Peyer's patch (tissue), 4 donors: Measurements from ENCODE around the gene WBP1L. TPM values are rescaled to one million over a fixed set of nuclear protein-coding genes. Genes with fewer than 3 reads are reported as not detected.
"Not testable (repeated sequence)": the region's sequence is repeated elsewhere in the genome, so short reads cannot be mapped to it uniquely, and the experiment has no call there.

Experiments used
- DNase-seq, 3 donors: peaks; one replicate each; pipeline ENCODE4 v3.0.0-alpha.2; 2017 to 2019
- H3K27ac ChIP-seq, 4 donors: fragments of 200-600 bp; sonication (generic); one replicate each; pipeline ENCODE4 v1.5.1; 2016 to 2019
- H3K27me3 ChIP-seq, 2 donors: fragments of 200-600 bp; sonication (generic); one replicate each; pipeline ENCODE4 v1.5.1; 2019
- H3K36me3 ChIP-seq, 3 donors: fragments of 200-600 bp; sonication (generic); one replicate each; pipeline ENCODE4 v1.5.1; 2016 to 2019
- H3K4me1 ChIP-seq, 4 donors: fragments of 200-600 bp; sonication (generic); one replicate each; pipeline ENCODE4 v1.5.1; 2016 to 2019
- H3K4me3 ChIP-seq, 4 donors: fragments of 200-600 bp; sonication (generic); 1 replicate in 3 of 4; 2 replicates in 1 of 4; pipeline ENCODE4 v1.5.1; 2016 to 2019; ENCODE audit warnings: mild to moderate bottlenecking in 1 of 4
- H3K9me3 ChIP-seq, 4 donors: fragments of 200-600 bp; sonication (generic); one replicate each; pipeline ENCODE4 v1.5.1; 2016 to 2019; ENCODE audit warnings: mild to moderate bottlenecking in 1 of 4
- POLR2A ChIP-seq, 2 donors: fragments of 450-650 bp; IDR thresholded peaks; one replicate each; pipeline ENCODE4 v1.5.1; 2017; ENCODE audit warnings: antibody characterized with exemption in 2 of 2, mild to moderate bottlenecking in 2 of 2, moderate library complexity in 2 of 2
- total RNA-seq, 4 donors: library from RNA; depleted of rRNA; stranded (reverse); fragments of >200 nt; gene quantifications; one replicate each; pipeline ENCODE4 v1.1.0, GENCODE V29; 2016
- TF ChIP-seq, protein P1 (sequence below), 6 experiments: fragments of 450-650 bp in 4 of 6; fragments of 200-600 bp in 2 of 6; sonication (generic) in 1 of 6; IDR thresholded peaks; one replicate each; pipeline ENCODE4 v1.5.1; 2017 to 2019; ENCODE audit warnings: antibody characterized with exemption in 6 of 6, mild to moderate bottlenecking in 3 of 6, moderate library complexity in 1 of 6

WBP1L gene
- total RNA-seq, 4 donors from 2014 or later: 38.0 to 78.3 (median 65.8) TPM

DNA sequence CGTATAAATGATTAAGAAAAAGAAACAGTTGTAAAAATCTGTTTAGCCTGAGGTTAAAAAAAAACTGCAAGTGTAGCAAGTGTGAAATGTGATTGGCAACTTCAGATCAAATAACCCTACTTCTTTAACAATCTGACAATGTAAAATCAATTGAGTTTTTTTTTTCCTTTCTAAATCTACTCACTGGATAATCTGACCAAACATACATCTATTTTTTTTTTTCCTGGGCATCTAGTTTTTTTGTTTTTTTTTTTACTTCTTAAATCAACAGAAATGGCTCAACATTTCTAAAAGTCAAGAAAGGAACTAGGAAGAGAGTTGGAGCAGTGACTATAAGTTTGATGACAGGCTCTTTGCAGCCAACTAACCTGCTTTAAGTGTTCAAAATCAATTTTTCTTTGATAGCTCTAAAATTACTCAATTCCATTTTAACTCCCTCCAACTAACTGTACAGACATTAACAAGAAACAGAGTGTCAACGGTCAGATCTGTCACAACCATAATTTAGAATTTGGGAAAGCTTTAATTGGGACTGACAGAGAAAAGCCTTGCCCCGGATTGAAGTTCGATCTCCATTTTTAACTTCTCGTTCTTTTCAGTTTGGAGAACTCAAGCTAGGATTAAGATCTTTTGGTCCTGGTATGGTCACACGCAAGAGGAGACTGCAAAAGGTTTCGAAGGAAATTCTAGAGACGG is 30.8 kb upstream of the WBP1L start:
- Histone ChIP-seq H3K27ac (peak overlapping the region; percentile 83 to 90 (median 86)), H3K4me1 (peaks cover 0 to 17% (median 0%) of the 10 kb centered on the region in 4 donors), H3K4me3 (peak overlapping the region; percentile 82 to 93 (median 89)), H3K36me3 (no peaks in the 10 kb centered on the region), H3K9me3 (no peaks in the 10 kb centered on the region), H3K27me3 (no peaks in the 10 kb centered on the region)
- TF ChIP-seq, protein P1, sequence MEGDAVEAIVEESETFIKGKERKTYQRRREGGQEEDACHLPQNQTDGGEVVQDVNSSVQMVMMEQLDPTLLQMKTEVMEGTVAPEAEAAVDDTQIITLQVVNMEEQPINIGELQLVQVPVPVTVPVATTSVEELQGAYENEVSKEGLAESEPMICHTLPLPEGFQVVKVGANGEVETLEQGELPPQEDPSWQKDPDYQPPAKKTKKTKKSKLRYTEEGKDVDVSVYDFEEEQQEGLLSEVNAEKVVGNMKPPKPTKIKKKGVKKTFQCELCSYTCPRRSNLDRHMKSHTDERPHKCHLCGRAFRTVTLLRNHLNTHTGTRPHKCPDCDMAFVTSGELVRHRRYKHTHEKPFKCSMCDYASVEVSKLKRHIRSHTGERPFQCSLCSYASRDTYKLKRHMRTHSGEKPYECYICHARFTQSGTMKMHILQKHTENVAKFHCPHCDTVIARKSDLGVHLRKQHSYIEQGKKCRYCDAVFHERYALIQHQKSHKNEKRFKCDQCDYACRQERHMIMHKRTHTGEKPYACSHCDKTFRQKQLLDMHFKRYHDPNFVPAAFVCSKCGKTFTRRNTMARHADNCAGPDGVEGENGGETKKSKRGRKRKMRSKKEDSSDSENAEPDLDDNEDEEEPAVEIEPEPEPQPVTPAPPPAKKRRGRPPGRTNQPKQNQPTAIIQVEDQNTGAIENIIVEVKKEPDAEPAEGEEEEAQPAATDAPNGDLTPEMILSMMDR (IDR thresholded peaks at IDR 0.05): no peak
- TF ChIP-seq POLR2A (IDR thresholded peaks at IDR 0.05): no peak
- DNase-seq: no peak

DNA sequence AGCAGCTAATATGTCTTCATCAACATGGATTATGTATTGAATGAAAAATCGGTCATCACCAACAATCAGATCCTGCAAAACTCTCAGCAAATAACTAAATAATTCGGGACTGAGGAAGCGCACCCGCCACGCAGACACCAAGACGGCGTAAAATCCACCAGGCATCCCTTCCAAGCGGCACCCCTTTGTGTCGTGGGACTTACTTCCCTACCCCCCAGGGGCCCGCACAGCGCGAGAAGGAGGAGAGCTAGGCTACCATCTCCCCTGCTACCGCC is 30.3 kb upstream of the WBP1L start:
- TF ChIP-seq, protein P1 (IDR thresholded peaks at IDR 0.05): peak in 1 of 6 experiments; percentile 41
- TF ChIP-seq POLR2A (IDR thresholded peaks at IDR 0.05): no peak
- Histone ChIP-seq H3K36me3 (no peaks in the 10 kb centered on the region), H3K4me3 (peak overlapping the region; percentile 82 to 93 (median 89)), H3K4me1 (peaks cover 0 to 17% (median 0%) of the 10 kb centered on the region in 4 donors), H3K9me3 (no peaks in the 10 kb centered on the region), H3K27me3 (no peaks in the 10 kb centered on the region), H3K27ac (peak overlapping the region; percentile 83 to 90 (median 86))
- no peak for DNase-seq

DNA sequence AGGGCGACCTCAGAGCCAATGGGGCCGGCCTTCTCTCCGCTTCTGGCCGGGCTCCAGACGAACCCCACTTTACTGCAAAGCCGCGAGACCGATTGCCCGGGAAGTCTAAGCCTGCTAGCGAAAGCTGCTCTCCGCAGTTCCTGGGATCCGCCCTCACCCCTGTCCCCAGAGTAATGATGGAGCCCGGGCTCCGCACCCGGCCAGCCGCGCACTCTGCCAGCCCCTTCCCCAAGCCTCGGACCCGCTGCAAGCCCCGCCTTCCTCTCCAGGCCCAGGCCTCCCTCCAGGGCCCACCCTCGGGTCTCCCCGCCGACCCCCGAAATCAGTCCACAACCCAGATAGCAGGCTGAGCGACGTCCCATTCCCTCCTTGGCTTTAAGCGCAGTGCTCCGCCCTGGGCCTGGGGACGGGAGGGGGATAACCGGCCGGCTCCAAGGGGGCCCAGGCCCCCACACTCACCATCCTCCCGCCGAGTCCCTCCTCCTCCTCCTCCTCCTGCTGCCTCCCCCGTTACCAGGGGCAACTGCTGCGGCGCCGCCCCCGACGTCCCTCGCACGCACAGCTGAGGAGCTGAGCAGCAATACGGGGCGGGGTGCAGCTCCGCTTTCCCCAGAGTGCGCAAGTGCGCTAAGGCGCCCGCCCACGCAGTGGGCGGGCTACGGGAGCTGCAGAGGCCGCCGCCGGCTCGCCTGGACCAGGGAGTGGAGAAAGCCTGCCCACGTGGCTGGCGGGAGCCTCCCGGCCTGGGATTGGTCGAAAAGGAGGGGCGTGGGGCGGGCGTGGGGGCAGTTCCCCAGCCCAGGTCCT is 29.7 kb upstream of the WBP1L start, which contains the start of gene ARL3:
ARL3 (minus strand) TSS at position 584 of the 807 bp plus-strand sequence; CDS start at position 462, 122 bp downstream.
- TF ChIP-seq, protein P1 (IDR thresholded peaks at IDR 0.05): peak; percentile 1 to 60 (median 45)
- peak in 1 of 2 donors; percentile 42 for TF ChIP-seq POLR2A (IDR thresholded peaks at IDR 0.05)

DNA sequence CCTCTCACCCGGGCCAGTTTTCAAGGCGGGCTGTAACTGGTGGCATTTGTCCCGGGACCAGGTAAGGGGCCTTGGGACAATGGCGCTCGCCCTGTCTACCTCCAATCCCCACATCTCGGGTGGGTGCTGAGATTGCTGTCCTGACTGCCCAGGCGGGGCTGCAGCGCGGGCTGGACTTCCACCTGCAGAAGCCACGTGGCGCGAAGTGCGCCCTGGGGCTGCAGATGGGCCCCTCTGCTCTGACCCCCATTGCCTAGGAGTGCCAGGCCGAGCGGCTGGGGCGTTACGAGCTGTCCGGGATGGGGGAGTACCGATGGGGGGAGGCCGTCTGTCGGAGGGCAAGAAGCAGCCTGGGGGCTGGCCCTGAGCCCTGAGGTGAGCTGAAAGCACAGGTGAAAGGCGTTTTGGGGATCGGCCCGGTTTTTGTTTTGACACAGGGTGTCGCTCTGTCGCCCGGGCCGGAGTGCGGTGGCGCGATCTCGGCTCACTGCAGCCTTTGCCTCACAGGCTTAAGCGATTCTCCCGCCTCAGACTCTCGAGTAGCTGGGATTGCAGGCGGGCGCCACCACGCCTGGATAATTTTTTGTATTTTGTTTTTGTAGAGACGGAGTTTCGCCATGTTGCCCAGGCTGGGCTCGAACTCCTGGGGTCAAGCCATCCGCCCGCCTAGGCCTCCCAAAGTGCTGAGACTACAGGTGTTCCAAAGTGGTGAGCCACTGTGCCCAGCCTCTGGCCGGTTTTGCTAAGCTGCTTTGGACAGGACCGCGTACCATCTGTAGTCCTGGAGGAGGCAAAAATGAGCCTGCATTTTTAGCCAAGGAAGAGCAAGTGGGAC is 28.9 kb upstream of the WBP1L start, which contains the start of gene SFXN2:
SFXN2 (plus strand) TSS at position 16 of the 835 bp plus-strand sequence. CDS start 12,001 bp downstream, outside the sequence.
- TF ChIP-seq, protein P1 (IDR thresholded peaks at IDR 0.05): no peak
- peak in 1 of 2 donors; percentile 15 for TF ChIP-seq POLR2A (IDR thresholded peaks at IDR 0.05)
- H3K4me3 ChIP-seq: peak within 1 kb of the TSS; percentile 82 to 93 (median 89)
- H3K36me3 ChIP-seq: no peaks in the 10 kb centered on the region
- H3K27me3 ChIP-seq: no peaks in the 10 kb centered on the region
- peak within 1 kb of the TSS; percentile 83 to 90 (median 86) for H3K27ac ChIP-seq
- peaks cover 0 to 17% (median 0%) of the 10 kb centered on the region in 4 donors for H3K4me1 ChIP-seq
- DNase-seq: peak in 2 of 3 donors; percentile 44 to 59
- H3K9me3 ChIP-seq: no peaks in the 10 kb centered on the region

More for the DNA sequence above, 29.7 kb upstream of the WBP1L start, which contains the start of gene ARL3:
- Histone ChIP-seq H3K27ac (peak within 1 kb of the TSS; percentile 83 to 90 (median 86)), H3K4me3 (peak within 1 kb of the TSS; percentile 82 to 93 (median 89)), H3K9me3 (no peaks in the 10 kb centered on the region), H3K27me3 (no peaks in the 10 kb centered on the region), H3K4me1 (peaks cover 0 to 17% (median 0%) of the 10 kb centered on the region in 4 donors), H3K36me3 (no peaks in the 10 kb centered on the region)
- peak; percentile 94 to 98 (median 98) for DNase-seq

DNA sequence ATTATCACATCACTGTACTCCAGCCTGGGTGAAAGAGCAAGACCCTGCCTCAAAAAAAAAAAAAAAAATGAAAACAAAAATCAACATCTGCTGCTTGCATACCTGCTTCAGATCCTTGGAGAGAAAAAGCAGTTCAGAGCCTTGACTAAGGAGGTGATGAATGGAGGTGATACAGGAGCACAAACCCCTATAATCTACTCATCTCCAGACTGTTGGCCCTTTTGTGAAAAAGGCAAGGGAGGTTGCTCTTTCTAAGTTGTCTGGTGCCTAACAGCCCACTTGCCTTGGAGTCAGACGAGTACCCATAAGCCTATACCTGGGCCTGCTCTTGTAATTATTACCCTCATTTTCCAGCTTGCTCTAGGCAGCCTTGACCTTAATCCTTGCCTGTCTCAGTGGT is 27.9 kb upstream of the WBP1L start:
- Histone ChIP-seq H3K9me3 (no peaks in the 10 kb centered on the region), H3K4me3 (no peak overlapping the region), H3K27me3 (no peaks in the 10 kb centered on the region), H3K36me3 (no peaks in the 10 kb centered on the region), H3K27ac (no peak overlapping the region), H3K4me1 (peaks cover 0 to 17% (median 0%) of the 10 kb centered on the region in 4 donors)
- TF ChIP-seq, protein P1 (IDR thresholded peaks at IDR 0.05): no peak
- no peak for TF ChIP-seq POLR2A (IDR thresholded peaks at IDR 0.05)
- DNase-seq: no peak

DNA sequence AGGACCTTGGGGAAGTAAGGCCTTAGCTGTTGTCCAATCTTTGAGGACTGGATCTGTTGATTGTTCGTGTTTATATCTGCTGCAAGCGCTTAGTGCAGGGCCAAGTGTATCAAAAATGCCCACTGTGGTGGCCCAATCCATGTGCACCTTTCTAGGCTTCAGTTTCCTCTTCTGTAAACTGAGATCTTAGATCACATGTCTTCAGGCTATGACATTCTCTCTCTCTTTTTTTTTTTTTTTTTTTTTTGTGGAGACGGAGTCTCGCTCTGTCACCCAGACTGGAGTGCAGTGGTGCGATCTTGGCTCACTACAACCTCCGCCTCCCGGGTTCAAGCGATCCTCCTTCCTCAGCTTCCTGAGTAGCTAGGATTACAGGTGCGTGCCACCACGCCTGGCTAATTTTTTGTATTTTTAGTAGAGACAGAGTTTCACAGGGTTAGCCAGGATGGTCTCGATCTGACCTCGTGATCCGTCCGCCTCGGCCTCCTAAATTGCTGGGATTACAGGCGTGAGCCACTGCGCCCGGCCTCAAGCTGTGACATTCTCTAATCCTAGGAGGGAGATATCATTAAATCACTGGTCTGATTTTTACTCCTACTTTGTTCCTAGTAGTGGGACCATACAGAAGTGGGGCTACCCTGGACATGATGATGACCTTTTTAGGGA is 26.7 kb upstream of the WBP1L start:
- not testable (repeated sequence) for H3K36me3 ChIP-seq, H3K4me3 ChIP-seq, DNase-seq

More for the DNA sequence above, 26.7 kb upstream of the WBP1L start:
- H3K9me3 ChIP-seq, H3K27ac ChIP-seq, H3K27me3 ChIP-seq: not testable (repeated sequence)
- H3K4me1 ChIP-seq: peaks cover 0 to 17% (median 0%) of the 10 kb centered on the region in 4 donors
